ENCODE measurements around the gene PCSK1N. TPM values are rescaled to one million over a fixed set of nuclear protein-coding genes. Genes with fewer than 3 reads are reported as not detected.

The PCSK1N gene
- total and polyA plus RNA-seq, 5 donors, result 1.6 to 9.6 (median 5.0) TPM

Other genes with a start within 250 kb of the PCSK1N start
- 100 to 1,000 TPM; 162 to 184 (median 166) TPM for gene WDR13, start 238.1 kb downstream of the PCSK1N start, total RNA-seq
- gene WDR13, start 238.1 kb downstream of the PCSK1N start, polyA plus RNA-seq, result 173 TPM
- gene WAS, start 151.8 kb downstream of the PCSK1N start, total RNA-seq, result 1 to 10 TPM; 3.0 to 6.2 (median 4.0) TPM
- 1.5 TPM for gene WAS, start 151.8 kb downstream of the PCSK1N start, polyA plus RNA-seq
- gene SUV39H1, start 138.9 kb downstream of the PCSK1N start, total RNA-seq, result 1 to 10 TPM; 3.1 to 7.2 (median 3.9) TPM
- gene SUV39H1, start 138.9 kb downstream of the PCSK1N start, polyA plus RNA-seq, result 3.3 TPM
- not detected for gene GLOD5, start 73.9 kb downstream of the PCSK1N start, total RNA-seq
- not detected for gene GLOD5, start 73.9 kb downstream of the PCSK1N start, polyA plus RNA-seq
- gene GATA1, start 49.0 kb downstream of the PCSK1N start, total RNA-seq, result not detected
- not detected for gene GATA1, start 49.0 kb downstream of the PCSK1N start, polyA plus RNA-seq
- gene HDAC6, start 33.5 kb downstream of the PCSK1N start, total RNA-seq, result 10 to 100 TPM; 42.6 to 56.7 (median 50.5) TPM
- gene HDAC6, start 33.5 kb downstream of the PCSK1N start, polyA plus RNA-seq, result 41.5 TPM
- not detected for gene ERAS, start 9.1 kb downstream of the PCSK1N start, total RNA-seq
- gene ERAS, start 9.1 kb downstream of the PCSK1N start, polyA plus RNA-seq, result not detected
- gene TIMM17B, start 62.2 kb upstream of the PCSK1N start, total RNA-seq, result 10 to 100 TPM; 45.3 to 68.2 (median 59.7) TPM
- 74.4 TPM for gene TIMM17B, start 62.2 kb upstream of the PCSK1N start, polyA plus RNA-seq
- 10 to 100 TPM; 59.8 to 72.6 (median 69.8) TPM for gene PQBP1, start 62.3 kb upstream of the PCSK1N start, total RNA-seq
- 78.6 TPM for gene PQBP1, start 62.3 kb upstream of the PCSK1N start, polyA plus RNA-seq
- gene SLC35A2, start 76.0 kb upstream of the PCSK1N start, total RNA-seq, result 10 to 100 TPM in 3 of 4 donors, 1 to 10 TPM in 1; 9.9 to 16.7 (median 13.2) TPM
- gene SLC35A2, start 76.0 kb upstream of the PCSK1N start, polyA plus RNA-seq, result 10.4 TPM
- 1 to 10 TPM; 3.6 to 6.6 (median 5.7) TPM for gene PIM2, start 83.4 kb upstream of the PCSK1N start, total RNA-seq
- 4.3 TPM for gene PIM2, start 83.4 kb upstream of the PCSK1N start, polyA plus RNA-seq
- gene OTUD5, start 122.0 kb upstream of the PCSK1N start, total RNA-seq, result 10 to 100 TPM; 22.7 to 27.3 (median 24.9) TPM
- 19.9 TPM for gene OTUD5, start 122.0 kb upstream of the PCSK1N start, polyA plus RNA-seq
- gene KCND1, start 136.2 kb upstream of the PCSK1N start, total RNA-seq, result 1 to 10 TPM; 1.3 to 1.6 (median 1.5) TPM
- gene KCND1, start 136.2 kb upstream of the PCSK1N start, polyA plus RNA-seq, result 0.97 TPM
- gene GRIPAP1, start 166.7 kb upstream of the PCSK1N start, total RNA-seq, result 10 to 100 TPM; 24.0 to 34.1 (median 27.8) TPM
- 20.6 TPM for gene GRIPAP1, start 166.7 kb upstream of the PCSK1N start, polyA plus RNA-seq
- 10 to 100 TPM; 26.4 to 37.8 (median 28.3) TPM for gene TFE3, start 207.7 kb upstream of the PCSK1N start, total RNA-seq
- gene TFE3, start 207.7 kb upstream of the PCSK1N start, polyA plus RNA-seq, result 21.4 TPM
- gene CCDC120, start 223.4 kb upstream of the PCSK1N start, total RNA-seq, result 1 to 10 TPM; 1.6 to 2.7 (median 1.9) TPM
- gene CCDC120, start 223.4 kb upstream of the PCSK1N start, polyA plus RNA-seq, result 1.2 TPM
- gene PRAF2, start 238.4 kb upstream of the PCSK1N start, total RNA-seq, result 10 to 100 TPM; 14.2 to 20.2 (median 17.6) TPM
- 23.4 TPM for gene PRAF2, start 238.4 kb upstream of the PCSK1N start, polyA plus RNA-seq
- 10 to 100 TPM; 70.0 to 81.1 (median 79.8) TPM for gene WDR45, start 244.3 kb upstream of the PCSK1N start, total RNA-seq
- gene WDR45, start 244.3 kb upstream of the PCSK1N start, polyA plus RNA-seq, result 82.5 TPM

Measured in right cardiac atrium (tissue), 5 donors.